Thymus (tissue), 14 donors: ENCODE measurements around the gene NME9. TPM values are rescaled to one million over a fixed set of nuclear protein-coding genes. Genes with fewer than 3 reads are reported as not detected.
A peak's percentile ranks its signal among the peaks of the same experiment; 100 is the strongest.
"Not testable (repeated sequence)": the region's sequence is repeated elsewhere in the genome, so short reads cannot be mapped to it uniquely, and the experiment has no call there.

ENCODE experiments used
- DNase-seq, 9 donors: peaks; one replicate each; pipeline ENCODE4 v3.0.0-alpha.2; 2013; ENCODE audit warnings: low spot score in 9 of 9, low read depth in 6 of 9, missing footprints in 1 of 9
- H3K27ac ChIP-seq, 2 donors: one replicate each; pipeline ENCODE4 v1.5.1; 2013; ENCODE audit warnings: control low read depth in 1 of 2, low read depth in 1 of 2, low read length in 1 of 2, mild to moderate bottlenecking in 1 of 2, moderate library complexity in 1 of 2
- H3K27me3 ChIP-seq, 2 donors: one replicate each; pipeline ENCODE4 v1.5.1; 2013; ENCODE audit warnings: low read length in 1 of 2; ENCODE audit not compliant: control insufficient read depth in 2 of 2, insufficient read depth in 1 of 2
- H3K36me3 ChIP-seq, 2 donors: one replicate each; pipeline ENCODE4 v1.5.1; 2013; ENCODE audit warnings: low read length in 1 of 2, mild to moderate bottlenecking in 1 of 2, moderate library complexity in 1 of 2; ENCODE audit not compliant: control insufficient read depth in 2 of 2, insufficient read depth in 2 of 2
- H3K4me1 ChIP-seq, 2 donors: one replicate each; pipeline ENCODE4 v1.5.1; 2013; ENCODE audit warnings: low read length in 2 of 2; ENCODE audit not compliant: control insufficient read depth in 2 of 2, insufficient read depth in 2 of 2
- H3K4me3 ChIP-seq, 2 donors: one replicate each; pipeline ENCODE4 v1.5.1; 2013; ENCODE audit warnings: low read length in 2 of 2, control low read depth in 1 of 2, mild to moderate bottlenecking in 1 of 2
- H3K9me3 ChIP-seq, 2 donors: one replicate each; pipeline ENCODE4 v1.5.1; 2013; ENCODE audit warnings: low read length in 1 of 2, mild to moderate bottlenecking in 1 of 2; ENCODE audit not compliant: control insufficient read depth in 2 of 2, insufficient read depth in 1 of 2
- WGBS: extraction: QIAGEN DNeasy Blood & Tissue Kit; methylation state at CpG from one replicate; pipeline ENCODE4 v1.1.7; 2013; 5-methylcytosine and 5-hydroxymethylcytosine counted together
- long read RNA-seq, 10 donors: transcript quantifications; one replicate each; lab custom pipeline, GENCODE V29; 2026
- polyA plus RNA-seq: library from polyadenylated mRNA; stranded (reverse); fragments of 200-250 nt; gene quantifications from one replicate; pipeline ENCODE4 v1.2.3, GENCODE V29; 2013
- total RNA-seq: library from RNA; stranded (reverse); fragments of 120-200 nt; gene quantifications from one replicate; pipeline ENCODE4 v1.2.4, GENCODE V29; 2013
- donor health status: healthy.

NME9 gene
- total RNA-seq (0.42 TPM), polyA plus RNA-seq (1.5 TPM)
- long read RNA-seq, donor 1, result 0 reads
- long read RNA-seq, donor 2, result 0 reads
- long read RNA-seq, donor 3, result 0 reads
- long read RNA-seq, donor 4, result 0 reads
- long read RNA-seq, donor 5, result 0 reads
- long read RNA-seq, donor 6, result 0 reads
- long read RNA-seq, donor 7, result 0 reads
- long read RNA-seq, donor 8, result 0 reads
- long read RNA-seq, donor 9, result 0 reads
- long read RNA-seq, donor 10, result 0 reads

DNA sequence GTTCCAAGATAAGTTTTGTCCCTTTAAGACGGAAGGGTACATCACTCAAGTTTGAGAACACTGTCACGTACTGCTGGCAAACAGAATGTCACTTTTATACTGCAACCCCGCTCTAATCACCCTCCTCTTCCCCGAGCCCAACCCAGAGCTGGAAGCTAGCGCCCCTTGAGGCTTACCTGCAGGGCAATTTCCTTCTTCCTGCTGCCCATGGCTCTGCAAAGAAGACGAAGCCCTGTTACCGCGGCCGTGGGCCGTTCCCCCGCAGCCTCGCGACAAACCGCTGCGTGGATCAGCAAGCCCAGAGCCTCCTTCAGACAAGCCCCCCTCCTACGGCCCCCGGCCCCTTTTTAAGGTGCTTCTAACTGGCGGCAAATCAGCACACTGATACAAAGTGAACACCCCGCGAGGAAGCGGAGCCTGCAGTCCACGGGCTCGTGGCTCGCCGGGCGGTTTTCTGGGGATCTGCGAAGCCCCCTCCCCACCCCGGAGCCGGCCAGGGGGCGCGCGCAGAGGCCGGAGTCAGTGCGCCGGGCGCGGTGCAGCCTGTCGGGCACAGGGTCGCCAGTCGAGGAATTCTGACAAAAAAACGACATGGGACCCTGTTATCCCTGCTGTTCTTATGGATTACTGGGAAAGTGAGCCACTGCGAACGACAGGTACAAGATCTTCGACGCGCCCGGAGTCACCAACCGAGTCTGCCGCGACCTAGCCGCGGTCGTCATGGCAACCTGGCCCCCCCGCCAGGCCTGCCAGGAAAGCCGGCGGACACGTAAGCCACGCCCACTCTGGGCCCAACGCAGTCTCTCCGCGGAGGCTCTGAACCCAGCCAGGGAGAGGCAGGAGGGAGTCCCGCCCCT is at the start of gene NME9:
Gene NME9, minus strand, starts transcription at position 725 of the 857 bp plus-strand sequence. Its CDS starts 516 bp downstream, at position 209.
- peak within 1 kb of the TSS; percentile 57 to 77 for H3K4me3 ChIP-seq
- peaks cover 0 to 7% of the 10 kb centered on the region in 2 donors for H3K4me1 ChIP-seq
- H3K9me3 ChIP-seq, result no peaks in the 10 kb centered on the region
- WGBS, result under 1% methylated on average over 62 of the region's 62 CpGs
- H3K27ac ChIP-seq, result peak within 1 kb of the TSS in 1 of 2 donors; percentile 61
- no peaks in the 10 kb centered on the region for H3K36me3 ChIP-seq
- DNase-seq, result peak; percentile 75 to 94 (median 87)
- H3K27me3 ChIP-seq, result no peaks in the 10 kb centered on the region

- H3K36me3 ChIP-seq, result no peaks in the 10 kb centered on the region
- no peak overlapping the region for H3K27ac ChIP-seq
- peaks cover 0 to 8% of the 10 kb centered on the region in 2 donors for H3K4me1 ChIP-seq
- H3K27me3 ChIP-seq, result no peaks in the 10 kb centered on the region
- 100% methylated on average over 1 of the region's 1 CpG for WGBS
- no peak overlapping the region for H3K4me3 ChIP-seq
- no peak for DNase-seq
- no peaks in the 10 kb centered on the region for H3K9me3 ChIP-seq
These were observed 49.3 kb upstream of the NME9 start for GRCh38 chr3:138378990-138379389.

DNA sequence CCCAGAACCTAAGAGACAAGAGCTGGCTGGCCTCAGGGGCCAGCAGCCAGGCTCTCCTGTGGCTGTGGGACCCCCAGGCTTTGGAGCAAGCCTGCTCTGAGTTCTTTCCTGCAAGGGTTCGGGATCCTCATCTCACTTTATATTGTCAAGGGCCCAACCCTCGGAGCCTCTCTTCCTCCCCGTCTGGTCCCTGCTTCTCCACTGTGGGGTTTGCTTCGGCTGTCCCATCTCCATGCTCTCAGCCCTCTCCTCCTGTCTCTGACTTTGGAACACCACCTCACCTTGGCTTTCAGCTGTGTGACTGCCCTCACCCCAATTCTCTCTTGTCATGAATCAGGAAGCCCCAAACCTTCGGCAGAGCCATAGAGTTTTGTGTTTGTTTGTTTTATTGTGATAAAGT is 48.7 kb upstream of the NME9 start:
- Histone ChIP-seq H3K4me3 (no peak overlapping the region), H3K9me3 (no peaks in the 10 kb centered on the region), H3K4me1 (peaks cover 0 to 8% of the 10 kb centered on the region in 2 donors), H3K27ac (no peak overlapping the region), H3K36me3 (no peaks in the 10 kb centered on the region), H3K27me3 (no peaks in the 10 kb centered on the region)
- no peak for DNase-seq
- WGBS, result 96% methylated on average over 5 of the region's 5 CpGs

- Histone ChIP-seq H3K4me1 (peaks cover 0 to 8% of the 10 kb centered on the region in 2 donors), H3K27ac (no peak overlapping the region), H3K4me3 (no peak overlapping the region), H3K9me3 (no peaks in the 10 kb centered on the region), H3K36me3 (no peaks in the 10 kb centered on the region), H3K27me3 (no peaks in the 10 kb centered on the region)
- no peak for DNase-seq
- WGBS, result 94% methylated on average over 5 of the region's 5 CpGs
These were observed 48.2 kb upstream of the NME9 start for GRCh38 chr3:138377804-138378203.

DNA sequence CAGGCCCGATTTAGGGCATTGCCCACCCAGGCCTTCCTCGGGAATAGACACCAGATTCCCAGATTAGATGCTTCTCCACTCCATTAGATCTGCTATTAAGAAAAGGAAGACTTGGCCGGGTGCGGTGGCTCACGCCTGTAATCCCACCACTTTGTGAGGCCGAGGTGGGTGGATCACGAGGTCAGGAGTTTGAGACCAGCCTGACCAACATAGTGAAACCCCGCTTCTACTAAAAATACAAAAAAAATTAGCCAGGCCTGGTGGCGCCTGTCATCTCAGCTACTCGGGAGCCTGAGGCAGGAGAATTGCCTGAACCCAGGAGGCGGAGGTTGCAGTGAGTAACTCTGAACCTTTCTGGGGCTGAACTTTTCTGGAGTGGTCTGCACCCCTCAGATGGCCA is 47.6 kb upstream of the NME9 start:
- H3K9me3 ChIP-seq, H3K27ac ChIP-seq, DNase-seq, H3K4me3 ChIP-seq, H3K4me1 ChIP-seq, H3K36me3 ChIP-seq, H3K27me3 ChIP-seq: not testable (repeated sequence)
- WGBS, result 97% methylated on average over 11 of the region's 11 CpGs

DNA sequence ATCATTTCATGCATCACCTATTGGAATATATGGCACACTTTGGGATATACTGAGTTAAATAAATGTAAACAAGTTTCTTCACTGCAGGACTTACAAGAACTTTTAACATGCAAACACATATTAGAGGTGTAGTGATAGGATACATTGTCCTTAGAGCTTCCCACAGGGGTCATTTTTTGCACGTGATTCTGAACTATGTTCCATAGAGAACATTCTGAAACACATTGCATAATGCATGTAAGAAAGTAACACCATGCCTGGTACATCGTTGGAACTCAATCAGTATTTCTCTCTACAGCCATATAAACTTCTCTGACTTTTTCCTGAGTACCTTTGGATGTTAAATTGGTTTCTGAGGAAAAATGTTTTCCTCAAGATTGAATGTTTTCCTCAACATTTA is 47.0 kb upstream of the NME9 start:
- no peak overlapping the region for H3K4me3 ChIP-seq
- 91% methylated on average over 2 of the region's 2 CpGs for WGBS
- H3K9me3 ChIP-seq, result no peaks in the 10 kb centered on the region
- no peak overlapping the region for H3K27ac ChIP-seq
- no peaks in the 10 kb centered on the region for H3K27me3 ChIP-seq
- H3K4me1 ChIP-seq, result peaks cover 0 to 2% of the 10 kb centered on the region in 2 donors
- no peak for DNase-seq
- H3K36me3 ChIP-seq, result no peaks in the 10 kb centered on the region

- Histone ChIP-seq H3K27ac (no peak overlapping the region), H3K36me3 (no peaks in the 10 kb centered on the region), H3K27me3 (no peaks in the 10 kb centered on the region), H3K4me3 (no peak overlapping the region), H3K9me3 (no peaks in the 10 kb centered on the region), H3K4me1 (no peaks in the 10 kb centered on the region)
- 71% methylated on average over 4 of the region's 4 CpGs for WGBS
- no peak for DNase-seq
These were observed 45.8 kb upstream of the NME9 start for GRCh38 chr3:138375447-138375846.

- Histone ChIP-seq H3K4me3 (no peak overlapping the region), H3K4me1 (no peaks in the 10 kb centered on the region), H3K27ac (no peak overlapping the region), H3K27me3 (no peaks in the 10 kb centered on the region), H3K36me3 (no peaks in the 10 kb centered on the region), H3K9me3 (no peaks in the 10 kb centered on the region)
- DNase-seq, result no peak
- 78% methylated on average over 2 of the region's 2 CpGs for WGBS
These were observed 45.0 kb upstream of the NME9 start for GRCh38 chr3:138374573-138375134.

DNA sequence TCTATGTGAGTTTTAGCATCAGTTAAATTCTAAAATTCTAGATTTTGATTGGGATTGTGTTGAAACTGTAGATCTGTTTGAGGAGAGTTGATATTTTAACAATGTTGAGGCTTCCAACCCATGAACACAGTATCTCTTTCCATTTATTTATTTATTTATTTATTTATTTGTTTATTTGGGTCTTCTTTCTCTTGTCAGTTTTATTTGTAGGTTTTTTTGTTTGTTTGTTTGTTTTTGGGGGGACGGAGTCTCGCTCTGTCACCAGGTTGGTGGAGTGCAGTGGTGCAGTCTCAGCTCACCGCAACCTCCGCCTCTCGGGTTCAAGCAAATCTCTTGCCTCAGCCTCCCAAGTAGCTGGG is 44.1 kb upstream of the NME9 start:
- peaks cover 0 to 2% of the 10 kb centered on the region in 2 donors for H3K27me3 ChIP-seq
- no peaks in the 10 kb centered on the region for H3K36me3 ChIP-seq
- DNase-seq, result no peak
- H3K27ac ChIP-seq, result no peak overlapping the region
- no peaks in the 10 kb centered on the region for H3K4me1 ChIP-seq
- H3K4me3 ChIP-seq, result no peak overlapping the region
- 98% methylated on average over 5 of the region's 5 CpGs for WGBS
- H3K9me3 ChIP-seq, result no peaks in the 10 kb centered on the region
